ENCODE results near the gene DEPP1.
A peak's percentile ranks its signal among the peaks of the same experiment; 100 is the strongest.

DEPP1 gene

DNA sequence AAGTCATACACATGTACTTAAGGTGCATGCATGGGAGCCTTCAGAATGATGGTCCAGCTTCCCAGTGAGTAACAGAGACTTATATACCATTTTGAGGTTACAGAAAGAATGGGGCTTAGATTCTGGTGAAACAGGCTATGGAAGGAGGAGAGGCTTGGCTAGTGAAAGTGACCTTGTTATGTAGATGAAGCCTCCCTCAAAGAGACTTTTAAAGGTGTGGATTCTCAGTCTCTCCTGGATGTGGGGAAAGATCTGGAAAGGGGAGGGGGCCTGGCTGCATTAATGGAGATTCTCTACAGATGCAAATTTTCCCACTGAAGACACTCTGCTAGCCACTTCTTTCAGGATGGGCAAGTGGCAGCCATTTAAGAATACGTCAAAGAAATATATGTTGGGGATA is 13.5 kb downstream of the DEPP1 start:
- DNase-seq: no peak

DNA sequence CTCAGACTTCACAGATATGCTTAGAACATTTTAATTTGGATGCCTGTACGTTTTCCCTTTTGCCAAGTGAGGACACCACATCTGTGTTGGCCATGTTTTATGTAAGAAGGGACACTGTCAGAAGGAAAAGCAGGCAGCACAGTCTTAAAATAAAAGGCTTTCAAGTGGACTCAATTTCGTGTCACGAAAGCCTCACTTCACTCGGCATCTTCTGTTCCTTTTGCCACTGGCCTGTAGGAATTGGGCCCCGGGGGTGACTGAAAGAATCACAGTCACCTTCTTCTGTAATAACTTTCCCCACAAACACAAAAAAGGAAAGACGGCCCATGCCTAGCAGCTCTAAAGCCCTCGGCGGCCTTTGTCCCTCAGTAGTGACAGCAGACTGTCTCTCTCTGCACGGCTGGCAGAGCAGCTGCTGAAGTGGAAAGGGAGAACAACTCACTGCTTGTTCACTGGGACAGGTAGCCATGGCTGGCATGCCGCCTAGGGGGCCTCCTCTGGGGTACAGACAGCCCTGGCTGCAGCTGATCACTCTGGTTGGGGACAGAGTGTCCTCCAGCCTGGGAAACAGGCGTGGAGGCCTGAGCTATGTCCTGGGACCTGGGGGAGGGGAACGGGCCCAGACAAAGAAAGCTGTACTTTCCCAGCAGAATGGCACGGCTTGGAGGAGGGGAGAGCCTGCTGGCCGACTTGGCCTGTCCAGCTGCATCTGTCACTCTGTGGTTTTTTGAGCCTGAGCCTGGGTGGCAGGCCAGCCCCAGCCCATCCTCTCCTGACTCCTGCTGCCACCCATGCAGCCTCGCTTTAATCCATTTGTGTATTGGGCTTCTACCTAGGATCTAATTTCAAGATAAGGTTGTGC is 14.6 kb downstream of the DEPP1 start:
- DNase-seq: no peak

DNA sequence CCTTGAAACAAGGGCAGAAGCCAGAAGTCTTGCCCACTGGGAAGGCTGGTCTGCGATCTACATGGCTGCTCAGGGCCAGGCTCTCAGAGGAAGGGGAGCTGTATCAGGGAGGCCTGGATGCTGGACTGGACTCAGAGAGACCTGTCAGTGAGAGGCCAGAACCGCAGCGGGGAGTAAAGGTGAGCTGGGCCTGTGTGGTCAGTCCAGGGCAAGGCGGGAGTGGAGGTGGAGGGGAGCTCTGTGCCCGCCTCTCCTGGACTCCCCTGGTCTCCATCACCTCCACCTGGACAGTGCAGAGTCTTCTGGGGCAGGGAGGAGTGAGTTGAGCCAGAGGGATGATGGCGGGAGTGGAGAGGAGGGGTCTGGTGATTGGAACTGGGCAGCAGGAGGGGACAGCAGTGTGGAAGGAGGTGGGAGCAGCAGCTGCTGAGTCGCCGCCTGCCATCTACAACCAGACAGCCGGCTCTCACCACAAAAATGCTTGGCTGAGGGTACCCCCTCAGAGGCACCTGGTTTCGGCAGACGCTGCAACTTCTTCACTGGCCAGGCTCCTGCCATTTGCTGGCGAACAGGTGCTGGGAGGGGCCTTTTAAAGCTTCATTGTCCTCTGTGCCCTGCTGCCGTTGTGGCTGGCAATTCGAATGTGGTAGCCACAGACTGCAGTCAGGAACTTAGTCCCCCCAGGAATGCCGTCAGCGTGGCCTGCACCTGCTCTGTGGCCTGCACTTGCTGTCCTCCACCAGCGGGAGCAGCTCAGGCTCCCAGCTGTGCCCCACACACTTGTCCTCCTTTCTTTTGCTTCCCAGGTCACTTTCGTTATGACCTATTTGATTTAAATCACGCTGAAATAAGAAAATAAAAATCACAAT is 15.5 kb downstream of the DEPP1 start:
- DNase-seq: no peak

DNA sequence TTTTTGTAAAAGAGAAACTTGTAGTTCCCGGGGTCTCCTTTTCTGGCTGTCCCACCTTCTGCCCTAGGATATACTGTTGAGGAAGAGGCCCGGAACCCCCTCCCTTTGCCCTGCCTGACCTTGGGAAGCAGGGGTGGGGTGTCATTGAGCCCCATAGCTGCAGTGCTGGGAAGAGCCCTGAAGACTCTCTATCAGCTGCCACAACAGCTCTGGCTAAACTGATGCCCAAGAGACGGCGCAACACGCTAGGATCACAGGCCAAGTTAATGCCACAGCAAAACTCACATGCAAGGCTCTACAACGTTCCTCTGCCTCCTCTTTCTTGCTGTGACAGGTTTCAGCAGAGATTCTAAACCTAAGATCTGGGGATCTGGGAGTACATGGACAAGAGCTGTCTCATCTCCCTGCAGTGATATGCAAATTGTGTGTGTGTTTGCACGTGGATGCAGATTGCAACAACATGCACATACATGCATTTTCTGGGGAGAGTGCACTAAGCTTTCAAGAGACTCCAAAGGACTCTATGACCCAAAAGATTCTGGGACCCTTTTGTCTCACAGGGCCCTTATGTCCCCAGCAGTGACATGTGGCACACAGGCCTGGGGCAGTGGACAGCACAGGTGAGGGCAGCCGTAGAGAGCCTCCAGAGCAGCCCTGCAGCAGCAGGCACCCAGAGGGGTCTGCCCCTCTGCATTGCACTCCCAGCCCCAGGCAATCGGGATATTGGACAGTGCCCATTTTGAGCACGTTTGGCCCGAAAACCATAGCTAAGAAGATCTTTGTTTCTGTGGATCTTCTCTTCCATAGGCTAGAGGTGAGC is 16.5 kb downstream of the DEPP1 start:
- no peak for DNase-seq

DNA sequence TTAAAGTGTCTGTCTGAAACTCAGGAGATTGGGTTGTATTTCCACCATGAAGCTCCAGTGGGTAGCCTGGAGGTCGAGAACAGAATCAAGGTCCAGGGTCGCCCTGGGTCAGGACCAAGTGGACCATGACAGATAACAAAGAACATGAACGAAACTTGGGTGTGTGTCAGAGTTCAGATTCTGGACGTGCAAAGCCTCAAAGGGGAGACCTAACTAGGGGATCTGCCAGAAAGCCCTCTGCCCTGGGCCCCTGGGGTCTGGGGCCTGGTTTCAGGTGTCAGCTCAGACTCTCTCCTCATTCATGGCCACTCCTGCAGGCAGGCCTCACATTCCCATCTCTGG is 17.4 kb downstream of the DEPP1 start:
- DNase-seq: no peak

DNA sequence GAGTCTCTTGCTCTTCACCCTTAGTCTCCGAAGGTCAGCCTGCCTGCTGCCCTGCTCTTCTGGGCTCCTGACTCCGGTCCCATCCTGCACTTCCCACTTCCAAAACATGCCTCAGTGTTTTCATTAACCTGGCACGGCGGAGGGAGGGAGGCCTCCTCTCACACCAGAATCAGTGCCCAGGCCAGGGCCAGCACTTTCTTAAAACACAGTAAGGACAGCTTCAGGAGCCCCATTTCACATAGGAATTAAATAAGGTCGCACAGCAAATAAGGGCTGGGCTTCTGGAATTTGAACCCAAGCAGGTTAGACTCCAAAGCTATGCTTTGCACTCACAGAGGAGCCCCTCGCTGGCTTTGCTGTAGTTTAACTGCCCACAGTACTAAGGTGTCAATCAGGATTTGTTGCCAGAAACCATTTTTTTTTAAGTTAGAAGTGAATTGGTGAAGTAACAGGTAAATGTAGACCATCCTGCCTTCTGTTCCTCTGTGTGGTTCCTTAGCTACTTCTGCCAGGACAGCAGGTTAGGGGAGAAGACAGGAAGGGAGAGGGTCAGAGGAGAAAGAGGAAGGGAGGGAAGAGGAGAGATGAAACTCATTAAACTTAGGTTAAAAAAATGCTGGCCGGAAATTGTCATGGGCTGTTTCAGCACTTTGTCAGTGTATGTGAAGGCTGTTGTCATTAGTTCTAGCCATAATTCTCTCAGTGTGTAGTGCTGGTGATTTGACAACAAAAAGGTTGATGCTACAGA is 18.0 kb downstream of the DEPP1 start:
- DNase-seq: no peak

DNA sequence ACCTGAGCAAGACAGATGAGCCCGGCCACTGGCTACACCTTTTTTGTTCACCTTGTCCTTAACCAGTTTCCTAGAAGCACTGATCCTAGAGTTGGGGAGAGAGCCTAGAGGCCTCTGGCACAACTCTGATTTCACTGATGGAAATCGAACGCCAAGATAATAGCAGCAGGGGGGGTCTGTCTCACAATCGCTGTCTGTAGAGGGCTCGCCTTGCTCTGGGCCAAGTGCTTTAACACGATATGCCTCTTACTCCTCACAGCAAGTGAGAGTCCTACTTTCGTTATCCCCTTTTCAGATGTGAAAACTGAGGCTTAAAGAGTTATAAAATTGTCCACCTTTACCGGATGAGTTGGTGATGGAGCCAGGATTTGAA is 18.5 kb downstream of the DEPP1 start:
- DNase-seq: no peak

DNA sequence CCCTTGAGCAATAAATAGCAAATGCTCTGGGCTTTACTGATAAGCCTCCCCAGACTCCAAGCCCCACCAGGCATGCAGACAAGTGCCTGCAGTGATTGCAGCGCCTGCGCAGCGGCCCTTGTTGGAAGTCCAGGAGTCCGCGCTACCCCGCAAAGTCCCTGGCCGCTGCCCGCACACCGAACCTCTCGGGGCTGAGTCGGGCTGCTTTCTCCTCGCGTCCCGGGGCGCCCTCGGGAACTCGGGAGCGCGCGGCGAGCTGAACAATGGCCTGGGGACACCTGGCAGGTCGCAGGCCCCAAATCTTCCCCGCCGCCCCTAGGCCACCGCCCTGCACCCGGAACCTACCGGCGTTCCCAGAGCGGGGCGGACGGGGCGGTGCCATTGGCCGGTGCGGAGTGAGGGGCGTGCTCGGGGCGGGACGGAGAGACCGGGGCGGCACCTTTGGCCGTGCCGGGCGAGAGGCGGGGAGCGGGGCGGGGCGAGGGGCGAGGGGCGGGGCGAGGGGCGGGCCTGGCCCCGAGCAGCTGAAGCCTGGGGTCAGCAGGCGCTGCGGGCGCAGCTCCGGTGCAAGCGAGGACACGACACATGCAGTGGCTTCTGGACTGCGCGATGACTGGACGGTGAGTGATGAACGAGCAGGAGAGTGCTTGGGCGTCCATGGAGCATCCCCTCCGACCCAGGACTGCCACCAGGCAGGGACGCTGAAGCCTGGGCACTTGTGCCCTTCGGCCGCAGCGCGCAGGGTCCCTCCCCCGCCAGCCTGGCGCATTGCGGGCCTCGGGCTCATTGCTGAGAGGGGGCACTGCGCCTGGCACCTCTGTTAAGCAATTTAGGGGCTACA is 19.1 kb downstream of the DEPP1 start, which contains the start of gene RASSF4:
Gene RASSF4, plus strand, starts transcription at position 556 of the 841 bp plus-strand sequence. CDS start 10,401 bp downstream, outside the sequence.
- peak; percentile 21 to 61 for DNase-seq

DNA sequence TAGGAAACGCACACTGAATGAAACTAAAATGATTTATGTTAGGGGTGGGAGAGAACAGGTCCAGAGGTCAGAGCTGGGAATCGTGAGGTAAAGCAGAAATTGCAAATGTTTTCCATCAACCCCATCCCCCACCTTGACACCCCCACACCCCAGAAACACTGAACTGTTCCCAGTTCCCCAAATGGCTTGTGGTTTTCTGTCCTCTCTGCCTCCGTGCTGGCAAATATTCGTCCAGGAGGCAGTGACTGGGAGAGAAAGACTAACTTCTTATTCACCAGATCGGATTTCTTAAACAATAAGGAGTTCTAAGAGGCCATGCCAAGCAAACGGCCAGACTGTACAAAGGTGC is 19.7 kb downstream of the DEPP1 start:
- no peak for DNase-seq

DNA sequence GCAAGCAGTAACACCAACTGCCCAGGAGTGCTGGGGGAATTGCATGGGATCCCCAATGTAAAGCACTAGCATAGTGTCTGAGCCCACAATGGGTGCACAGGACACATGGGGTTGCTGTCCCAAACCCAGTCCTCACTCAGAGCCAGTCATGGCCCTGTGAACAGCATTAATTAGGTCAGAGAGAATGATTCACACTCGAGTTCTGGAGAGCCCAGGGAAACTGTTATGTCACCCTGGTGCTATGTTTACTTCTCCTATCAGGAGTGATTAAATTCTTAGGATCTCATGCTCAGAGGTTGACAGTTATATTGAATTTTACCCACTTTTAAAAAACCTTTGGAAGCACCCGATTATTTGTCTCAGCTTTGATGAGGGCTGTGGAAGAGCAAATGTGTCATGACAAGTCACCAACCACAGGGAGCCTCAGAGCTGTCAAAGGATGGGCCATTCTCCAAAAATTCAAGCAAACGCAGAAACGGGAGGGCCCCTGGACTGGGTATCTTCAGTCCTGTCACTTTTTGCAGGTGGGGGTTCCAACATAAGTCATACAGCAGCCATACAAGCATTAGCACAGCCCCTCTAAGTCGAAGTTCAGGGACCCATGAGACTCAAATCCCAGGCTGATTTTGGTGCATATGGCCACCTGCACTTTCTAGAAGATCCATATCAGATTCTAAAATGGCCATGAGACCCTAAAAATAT is 20.3 kb downstream of the DEPP1 start:
- DNase-seq: no peak

DNA sequence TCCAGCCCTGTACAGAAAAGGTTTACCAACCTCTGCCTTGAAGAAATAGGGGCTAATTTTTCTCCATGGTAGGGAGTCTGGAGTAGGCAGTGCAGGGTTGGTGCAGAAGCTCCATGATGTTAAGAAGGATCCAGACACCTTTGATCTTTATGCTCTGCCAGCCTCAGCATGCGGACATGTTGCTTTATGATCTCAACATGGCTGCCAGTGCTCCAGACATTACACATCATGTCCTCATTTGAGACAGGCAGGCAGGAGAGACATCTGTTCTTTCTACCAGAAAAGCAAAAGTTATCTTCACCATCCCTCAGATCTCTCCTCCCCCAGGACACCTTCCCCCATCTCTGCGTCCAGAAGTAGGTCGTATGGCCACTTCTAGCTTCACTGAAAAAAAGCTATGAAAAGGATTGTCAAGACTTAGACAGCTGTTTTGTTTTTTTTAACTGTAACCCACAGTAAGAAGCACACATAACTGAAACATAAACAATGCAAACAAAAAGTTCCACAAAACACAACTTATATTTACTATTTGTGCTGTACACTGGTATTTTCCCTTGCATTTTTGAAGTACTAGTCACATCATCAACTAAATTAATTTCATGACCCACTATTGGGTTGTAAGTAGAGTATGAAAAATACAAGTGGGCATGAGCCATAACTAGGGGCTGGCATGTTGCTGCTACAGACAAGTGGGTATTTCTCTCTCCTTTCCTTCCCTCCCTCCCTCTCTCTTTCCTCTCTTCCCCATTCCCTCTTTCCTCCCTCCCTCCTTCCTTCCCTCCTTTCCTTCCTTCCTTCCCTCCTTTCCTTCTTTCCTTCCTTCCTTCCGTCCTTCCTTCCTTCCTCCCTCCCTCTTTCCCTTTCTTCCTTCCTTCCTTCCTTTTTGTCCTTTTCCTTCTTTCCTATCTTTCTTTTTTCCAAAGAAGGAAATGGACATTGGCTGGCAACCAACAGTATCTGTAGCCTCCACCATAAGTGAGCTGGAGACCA is 21.6 kb downstream of the DEPP1 start:
- no peak for DNase-seq

DNA sequence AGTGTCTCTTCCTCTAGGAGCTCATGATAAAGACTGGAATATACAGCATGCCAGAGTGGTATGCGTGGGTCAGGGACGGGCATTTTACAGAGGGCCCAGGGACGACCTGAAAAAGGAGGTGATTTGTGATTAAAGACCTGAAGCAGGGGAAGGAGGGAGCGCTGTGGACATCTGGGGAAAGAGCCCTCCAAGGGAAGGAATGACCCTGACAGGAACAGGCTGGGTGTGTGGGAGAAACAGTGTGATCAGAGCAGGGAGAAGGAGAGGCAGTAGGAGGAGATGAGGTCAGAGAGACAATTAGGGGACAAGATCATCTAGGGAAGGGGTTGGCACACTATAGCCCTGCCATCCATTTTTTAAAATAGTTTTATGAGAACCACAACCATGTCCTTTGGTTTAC is 22.4 kb downstream of the DEPP1 start:
- DNase-seq: no peak

DNA sequence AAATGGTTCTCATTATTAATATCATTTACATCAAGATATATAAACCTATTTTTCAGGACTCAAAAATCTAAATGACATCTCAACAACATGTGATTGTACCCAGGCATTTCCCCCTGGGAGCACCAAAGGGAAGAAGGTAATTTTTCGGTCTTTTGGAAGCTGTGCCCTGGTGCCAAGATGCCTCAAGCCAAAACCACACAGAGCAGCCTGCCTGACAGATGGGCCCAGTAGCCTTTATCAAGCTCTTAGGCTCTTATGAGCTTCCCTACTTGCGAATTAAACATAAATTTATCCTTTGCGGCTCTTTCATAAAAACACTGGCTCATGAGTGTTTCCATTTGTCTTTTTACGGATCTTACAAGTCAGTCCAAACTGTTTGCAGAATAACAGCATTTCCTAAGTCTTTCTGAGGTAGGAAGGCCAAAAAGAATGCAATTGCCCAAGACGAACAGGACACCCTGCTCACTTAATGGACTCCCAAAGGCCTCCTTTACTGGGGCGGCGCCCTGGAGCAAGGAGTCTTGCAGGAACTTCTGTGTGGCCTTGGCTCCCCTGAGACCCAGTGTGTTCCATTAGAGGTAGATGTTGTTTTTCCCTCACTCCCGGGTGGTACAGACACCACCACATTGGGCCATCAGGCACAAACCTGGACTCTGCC is 23.1 kb downstream of the DEPP1 start:
- no peak for DNase-seq

DNA sequence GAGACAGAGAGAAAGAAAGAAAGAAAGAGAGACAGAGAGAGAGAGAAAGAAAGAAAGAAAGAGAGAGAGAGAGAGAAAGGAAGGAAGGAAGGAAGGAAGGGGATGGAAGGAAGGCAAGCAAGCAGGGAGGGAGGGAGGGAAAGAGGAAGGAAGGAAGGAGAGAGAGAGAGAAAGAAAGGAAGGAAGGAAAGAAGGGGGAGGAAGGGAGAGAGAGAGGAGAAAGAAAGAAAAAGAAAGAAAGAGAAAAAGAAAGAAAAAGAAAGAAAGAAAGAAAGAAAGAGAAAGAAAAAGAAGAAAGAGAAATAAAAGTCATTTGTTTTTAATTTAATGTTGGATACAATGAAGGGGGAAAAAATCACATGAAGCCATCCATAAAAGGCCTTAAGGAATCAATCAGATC is 23.6 kb downstream of the DEPP1 start:
- no peak for DNase-seq

DNA sequence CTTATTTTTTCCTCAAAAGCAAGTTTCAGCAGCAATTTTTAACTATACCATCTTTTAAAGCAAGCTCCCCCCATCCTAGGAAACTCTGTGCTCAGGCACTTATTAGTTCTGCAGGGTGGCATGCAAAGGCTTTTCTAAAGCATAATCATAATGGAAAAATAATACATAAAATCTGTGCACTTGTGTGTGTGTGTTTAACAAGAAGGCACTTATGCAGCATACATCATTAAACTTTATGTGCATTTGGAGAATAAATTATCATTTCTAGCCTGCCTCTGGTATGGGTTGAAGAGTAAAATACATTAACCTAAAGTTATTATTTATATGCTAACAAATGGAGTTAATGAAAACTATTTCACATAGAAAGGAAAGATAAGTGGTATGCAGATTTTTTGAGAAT is 24.6 kb downstream of the DEPP1 start:
- DNase-seq: no peak

DNA sequence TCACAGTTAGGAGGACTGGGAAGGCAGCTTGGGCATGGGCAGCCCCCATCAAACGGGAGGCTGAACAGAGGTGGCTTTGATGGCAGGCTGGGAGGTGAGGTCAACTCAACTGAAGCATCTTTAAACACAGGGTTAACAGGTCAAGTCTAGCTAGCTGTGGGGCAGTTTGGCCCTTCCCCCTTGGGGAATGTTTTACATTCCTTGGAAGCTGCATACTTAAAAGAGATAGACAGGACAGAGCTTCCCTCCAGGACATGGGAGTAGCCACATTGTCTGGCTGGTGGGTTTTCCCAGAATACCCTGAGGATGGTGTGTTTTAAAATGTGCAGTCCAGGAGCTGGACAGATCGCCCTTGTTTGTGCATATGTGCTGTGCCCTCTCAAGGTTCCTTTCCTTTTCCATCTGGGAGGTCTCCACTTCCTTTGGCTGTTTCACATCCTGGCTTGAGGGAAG is 25.8 kb downstream of the DEPP1 start:
- DNase-seq: no peak

DNA sequence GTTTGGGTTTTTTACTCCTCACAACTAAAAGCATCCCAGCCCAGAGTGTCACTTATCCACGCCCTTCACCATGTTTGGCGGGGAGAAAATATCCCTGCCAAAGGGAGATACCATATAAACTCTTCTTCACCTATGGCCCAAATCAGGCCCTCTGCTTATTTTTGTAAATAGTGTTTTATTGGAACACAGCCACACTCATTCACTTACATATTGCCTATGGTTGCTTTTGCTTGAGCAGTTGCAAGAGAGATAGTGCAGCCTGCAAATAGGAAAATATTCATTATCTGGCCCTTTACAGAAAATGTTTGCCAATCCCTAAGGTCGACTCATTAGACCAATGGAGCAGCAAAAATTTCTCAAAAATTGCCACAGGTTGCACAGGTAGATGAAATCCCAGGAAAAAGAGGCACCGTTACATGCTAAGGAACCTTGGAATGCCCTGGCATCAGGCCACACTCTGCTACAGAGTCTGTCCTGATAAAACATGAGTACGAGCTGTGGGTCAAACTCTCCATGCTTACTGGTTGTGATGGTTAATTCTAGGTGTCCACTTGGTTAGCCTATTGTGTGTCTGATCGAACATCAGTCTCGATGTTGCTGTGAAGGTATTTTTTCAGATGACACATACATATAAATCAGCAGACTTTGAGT is 26.9 kb downstream of the DEPP1 start:
- DNase-seq: no peak

Data from SW 1271 (cell line).